ENCODE measurements around the gene SCAMP4. TPM values are rescaled to one million over a fixed set of nuclear protein-coding genes. Genes with fewer than 3 reads are reported as not detected.

The SCAMP4 gene
- total RNA-seq, 2 experiments from 2014 or later: 21.3 to 49.9 TPM

- Histone ChIP-seq H3K4me3 (ENCODE audit: low read depth, low read length, poor library complexity, severe bottlenecking) (no peak overlapping the region), H4K20me1 (ENCODE audit: insufficient read depth, low read length) (no peaks in the 10 kb centered on the region), H2AFZ (ENCODE audit: low read length) (no peak overlapping the region), H3K79me2 (ENCODE audit: insufficient read depth, low read depth, low read length) (no peaks in the 10 kb centered on the region), H3K9me2 (ENCODE audit: insufficient read depth, low read length) (no peaks in the 10 kb centered on the region), H3K4me1 (ENCODE audit: insufficient read depth, low read length, poor library complexity, severe bottlenecking) (peaks cover 14% of the 10 kb centered on the region), H3K27ac (ENCODE audit: low read depth, low read length, poor library complexity, severe bottlenecking) (no peak overlapping the region), H3K9me3 (ENCODE audit: low read length) (no peaks in the 10 kb centered on the region), H3K4me2 (ENCODE audit: low read length) (no peak overlapping the region), H3K36me3 (ENCODE audit: insufficient read depth, low read length) (peaks cover 68% of the 10 kb centered on the region)
- intact Hi-C loops (cut with micrococcal nuclease; ENCODE audit: unreplicated experiment): no loop called here
- POLR2A ChIA-PET: no interaction called here
- CTCF ChIA-PET (ENCODE audit: unreplicated experiment): no interaction called here
- no peak for DNase-seq (ENCODE audit: low spot score)
- no TSS peak for BruUV-seq (replicated peaks)
- TF ChIP-seq CTCF (conservative IDR thresholded peaks at IDR 0.05; ENCODE audit: low read length): no peak
- TF ChIP-seq EZH2phosphoT487 (IDR thresholded peaks at IDR 0.05; ENCODE audit: borderline replicate concordance, low read depth, low read length): no peak
These were observed 16.6 kb downstream of the SCAMP4 start for GRCh38 chr19:1921825-1922224.

GRCh38 chr19:1922803-1923202 lies 17.6 kb downstream of the SCAMP4 start:
- no peak for DNase-seq (ENCODE audit: low spot score)
- H4K20me1 ChIP-seq (ENCODE audit: insufficient read depth, low read length): no peaks in the 10 kb centered on the region
- CTCF ChIA-PET (ENCODE audit: unreplicated experiment): no interaction called here
- no peak overlapping the region for H2AFZ ChIP-seq (ENCODE audit: low read length)
- peaks cover 14% of the 10 kb centered on the region for H3K4me1 ChIP-seq (ENCODE audit: insufficient read depth, low read length, poor library complexity, severe bottlenecking)
- H3K79me2 ChIP-seq (ENCODE audit: insufficient read depth, low read depth, low read length): no peaks in the 10 kb centered on the region
- peak overlapping the region; percentile 59 for H3K4me2 ChIP-seq (ENCODE audit: low read length)
- no peak overlapping the region for H3K4me3 ChIP-seq (ENCODE audit: low read depth, low read length, poor library complexity, severe bottlenecking)
- H3K36me3 ChIP-seq (ENCODE audit: insufficient read depth, low read length): peaks cover 64% of the 10 kb centered on the region
- no peaks in the 10 kb centered on the region for H3K9me2 ChIP-seq (ENCODE audit: insufficient read depth, low read length)
- POLR2A ChIA-PET: interaction anchor here (0.7 kb wide), 1 partner anchor 64 kb away, joined by 4 read pairs; no protein-coding TSS in a partner anchor
- BruUV-seq (replicated peaks): no TSS peak
- H3K9me3 ChIP-seq (ENCODE audit: low read length): no peaks in the 10 kb centered on the region
- H3K27ac ChIP-seq (ENCODE audit: low read depth, low read length, poor library complexity, severe bottlenecking): peak overlapping the region; percentile 70
- TF ChIP-seq CTCF (conservative IDR thresholded peaks at IDR 0.05; ENCODE audit: low read length): no peak
- no peak for TF ChIP-seq EZH2phosphoT487 (IDR thresholded peaks at IDR 0.05; ENCODE audit: borderline replicate concordance, low read depth, low read length)
- intact Hi-C loops (cut with micrococcal nuclease; ENCODE audit: unreplicated experiment): no loop called here

GRCh38 chr19:1923319-1923718 lies 18.1 kb downstream of the SCAMP4 start:
- Histone ChIP-seq H3K9me2 (ENCODE audit: insufficient read depth, low read length) (no peaks in the 10 kb centered on the region), H2AFZ (ENCODE audit: low read length) (no peak overlapping the region), H3K4me1 (ENCODE audit: insufficient read depth, low read length, poor library complexity, severe bottlenecking) (peaks cover 14% of the 10 kb centered on the region), H3K4me3 (ENCODE audit: low read depth, low read length, poor library complexity, severe bottlenecking) (no peak overlapping the region), H3K27ac (ENCODE audit: low read depth, low read length, poor library complexity, severe bottlenecking) (peak overlapping the region; percentile 70), H4K20me1 (ENCODE audit: insufficient read depth, low read length) (no peaks in the 10 kb centered on the region), H3K79me2 (ENCODE audit: insufficient read depth, low read depth, low read length) (no peaks in the 10 kb centered on the region), H3K36me3 (ENCODE audit: insufficient read depth, low read length) (peaks cover 59% of the 10 kb centered on the region), H3K4me2 (ENCODE audit: low read length) (peak overlapping the region; percentile 59), H3K9me3 (ENCODE audit: low read length) (no peaks in the 10 kb centered on the region)
- POLR2A ChIA-PET: interaction anchor here (0.7 kb wide), 1 partner anchor 65 kb away, joined by 4 read pairs; no protein-coding TSS in a partner anchor
- TF ChIP-seq EZH2phosphoT487 (IDR thresholded peaks at IDR 0.05; ENCODE audit: borderline replicate concordance, low read depth, low read length): no peak
- TF ChIP-seq CTCF (conservative IDR thresholded peaks at IDR 0.05; ENCODE audit: low read length): 0 out of 2 replicates have a peak, but pooled peaks have one; percentile 21
- intact Hi-C loops (cut with micrococcal nuclease; ENCODE audit: unreplicated experiment): no loop called here
- DNase-seq (ENCODE audit: low spot score): peak; percentile 69
- CTCF ChIA-PET (ENCODE audit: unreplicated experiment): no interaction called here
- BruUV-seq (replicated peaks): no TSS peak

Data from OCI-LY7 (cell line).